OCI-LY1 (cell line): ENCODE results near the gene MGA.

Source experiments
- H2AFZ ChIP-seq: fragments of 200-600 bp; sonication (generic), shearing (Covaris generic); 2 replicates; pipeline ENCODE4 v1.6.0; 2014; ENCODE audit warnings: antibody characterized with exemption, mild to moderate bottlenecking, low read length
- H3F3A ChIP-seq: fragments of 200-600 bp; sonication (generic), shearing (Covaris generic); 2 replicates; pipeline ENCODE4 v1.6.0; 2014; ENCODE audit warnings: mild to moderate bottlenecking, antibody characterized with exemption, low read length, moderate library complexity; ENCODE audit not compliant: insufficient read depth
- H3K27ac ChIP-seq: fragments of 200-600 bp; sonication (generic); 2 replicates; pipeline ENCODE4 v1.5.1; 2014; ENCODE audit warnings: low read length, mixed run types, mild to moderate bottlenecking, low read depth; ENCODE audit not compliant: poor library complexity, severe bottlenecking
- H3K27me3 ChIP-seq: fragments of 200-600 bp; sonication (generic); 2 replicates; pipeline ENCODE4 v1.6.0; 2014; ENCODE audit warnings: antibody characterized with exemption, mild to moderate bottlenecking, low read length, moderate library complexity; ENCODE audit not compliant: insufficient read depth
- H3K36me3 ChIP-seq: fragments of 200-600 bp; sonication (generic); 2 replicates; pipeline ENCODE4 v1.6.1; 2014; ENCODE audit warnings: mild to moderate bottlenecking, antibody characterized with exemption, low read length, moderate library complexity, mixed read lengths; ENCODE audit not compliant: insufficient read depth
- H3K4me1 ChIP-seq: fragments of 200-600 bp; sonication (generic); 2 replicates; pipeline ENCODE4 v1.5.1; 2014; ENCODE audit warnings: mild to moderate bottlenecking, low read length, moderate library complexity; ENCODE audit not compliant: insufficient read depth, severe bottlenecking
- H3K4me2 ChIP-seq: fragments of 200-600 bp; sonication (generic), shearing (Covaris generic); 2 replicates; pipeline ENCODE4 v1.6.1; 2014; ENCODE audit warnings: low read length
- H3K4me3 ChIP-seq: fragments of 200-600 bp; sonication (generic); 2 replicates; pipeline ENCODE4 v1.5.1; 2014; ENCODE audit warnings: low read length, low read depth, mild to moderate bottlenecking, mixed read lengths; ENCODE audit not compliant: poor library complexity, severe bottlenecking
- H3K79me2 ChIP-seq: fragments of 200-600 bp; shearing (Covaris generic); 2 replicates; pipeline ENCODE4 v1.6.1; 2016; ENCODE audit warnings: mixed run types, low read length, mixed read lengths; ENCODE audit not compliant: insufficient read depth
- H3K9ac ChIP-seq: fragments of 200-600 bp; sonication (generic), shearing (Covaris generic); 2 replicates; pipeline ENCODE4 v1.6.1; 2014; ENCODE audit warnings: mild to moderate bottlenecking, low read length, mixed read lengths
- H3K9me2 ChIP-seq: fragments of 200-600 bp; sonication (generic), shearing (Covaris generic); 2 replicates; pipeline ENCODE4 v1.6.1; 2014; ENCODE audit warnings: low read depth, mild to moderate bottlenecking, low read length, mixed read lengths
- H3K9me3 ChIP-seq: fragments of 200-600 bp; shearing (Covaris generic); 2 replicates; pipeline ENCODE4 v1.6.1; 2014; ENCODE audit warnings: low read length, mixed read lengths
- H4K20me1 ChIP-seq: fragments of 200-600 bp; sonication (generic), shearing (Covaris generic); 2 replicates; pipeline ENCODE4 v1.6.0; 2016; ENCODE audit warnings: mild to moderate bottlenecking, low read length; ENCODE audit not compliant: insufficient read depth
- EZH2 ChIP-seq: fragments of 200-600 bp; sonication (generic), shearing (Covaris generic); IDR thresholded peaks from 2 replicates; pipeline ENCODE4 v1.8.0; 2017; ENCODE audit warnings: borderline replicate concordance, mixed run types, mild to moderate bottlenecking, antibody characterized with exemption, low read length, moderate library complexity, mixed read lengths
- TF ChIP-seq, protein P1 (sequence below): fragments of 200-600 bp; sonication (generic), shearing (Covaris generic); IDR thresholded peaks from 2 replicates; pipeline ENCODE4 v1.5.1; 2017; ENCODE audit warnings: mild to moderate bottlenecking, antibody characterized with exemption, low read length, moderate library complexity, mixed read lengths

The MGA gene

DNA sequence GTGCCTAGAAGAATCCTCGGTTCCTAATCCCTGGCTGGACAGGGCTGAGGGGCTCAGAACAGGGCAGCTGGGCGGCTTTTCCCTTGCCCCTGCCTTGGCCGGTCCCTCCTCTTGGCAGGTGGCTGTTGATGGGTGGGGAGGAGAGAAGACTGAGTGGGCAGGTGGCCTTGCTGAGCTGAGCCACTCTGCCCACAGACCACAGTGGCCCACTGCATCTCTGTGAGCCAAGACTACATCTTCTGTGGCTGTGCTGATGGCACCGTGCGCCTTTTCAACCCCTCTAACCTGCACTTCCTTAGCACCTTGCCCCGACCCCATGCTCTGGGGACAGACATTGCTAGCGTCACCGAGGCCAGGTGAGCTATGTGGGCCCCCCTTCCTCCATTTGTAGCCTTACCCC is 153.2 kb downstream of the MGA start:
- Histone ChIP-seq H2AFZ (no peak overlapping the region), H3K4me2 (no peak overlapping the region), H3K27ac (no peak overlapping the region), H3K9me3 (no peaks in the 10 kb centered on the region), H3K9me2 (no peaks in the 10 kb centered on the region), H4K20me1 (no peaks in the 10 kb centered on the region), H3K36me3 (peaks cover 5% of the 10 kb centered on the region; the same call in 1 of the 2 replicates), H3F3A (no peaks in the 10 kb centered on the region), H3K4me3 (no peak overlapping the region), H3K9ac (no peak overlapping the region), H3K79me2 (no peaks in the 10 kb centered on the region), H3K4me1 (peaks cover 21% of the 10 kb centered on the region), H3K27me3 (no peaks in the 10 kb centered on the region)
- TF ChIP-seq EZH2, result no peak
- TF ChIP-seq, protein P1, sequence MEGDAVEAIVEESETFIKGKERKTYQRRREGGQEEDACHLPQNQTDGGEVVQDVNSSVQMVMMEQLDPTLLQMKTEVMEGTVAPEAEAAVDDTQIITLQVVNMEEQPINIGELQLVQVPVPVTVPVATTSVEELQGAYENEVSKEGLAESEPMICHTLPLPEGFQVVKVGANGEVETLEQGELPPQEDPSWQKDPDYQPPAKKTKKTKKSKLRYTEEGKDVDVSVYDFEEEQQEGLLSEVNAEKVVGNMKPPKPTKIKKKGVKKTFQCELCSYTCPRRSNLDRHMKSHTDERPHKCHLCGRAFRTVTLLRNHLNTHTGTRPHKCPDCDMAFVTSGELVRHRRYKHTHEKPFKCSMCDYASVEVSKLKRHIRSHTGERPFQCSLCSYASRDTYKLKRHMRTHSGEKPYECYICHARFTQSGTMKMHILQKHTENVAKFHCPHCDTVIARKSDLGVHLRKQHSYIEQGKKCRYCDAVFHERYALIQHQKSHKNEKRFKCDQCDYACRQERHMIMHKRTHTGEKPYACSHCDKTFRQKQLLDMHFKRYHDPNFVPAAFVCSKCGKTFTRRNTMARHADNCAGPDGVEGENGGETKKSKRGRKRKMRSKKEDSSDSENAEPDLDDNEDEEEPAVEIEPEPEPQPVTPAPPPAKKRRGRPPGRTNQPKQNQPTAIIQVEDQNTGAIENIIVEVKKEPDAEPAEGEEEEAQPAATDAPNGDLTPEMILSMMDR, result no peak

DNA sequence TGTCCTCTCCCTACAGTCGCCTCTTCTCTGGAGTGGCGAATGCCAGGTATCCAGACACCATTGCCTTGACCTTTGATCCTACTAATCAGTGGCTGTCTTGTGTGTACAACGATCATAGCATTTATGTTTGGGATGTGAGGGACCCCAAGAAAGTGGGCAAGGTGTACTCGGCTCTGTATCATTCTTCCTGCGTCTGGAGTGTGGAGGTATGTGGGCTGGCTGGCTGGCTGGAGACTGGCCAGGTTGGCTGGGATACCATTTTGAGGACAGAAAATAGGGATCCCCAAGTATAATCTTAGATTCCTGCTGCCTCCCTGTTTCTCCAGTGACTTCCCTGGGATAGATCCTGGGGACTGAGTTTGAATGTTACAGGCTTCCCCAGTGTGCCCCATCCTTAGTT is 154.3 kb downstream of the MGA start:
- no peaks in the 10 kb centered on the region for H3K27me3 ChIP-seq
- peaks cover 5% of the 10 kb centered on the region; the same call in 1 of the 2 replicates for H3K36me3 ChIP-seq

DNA sequence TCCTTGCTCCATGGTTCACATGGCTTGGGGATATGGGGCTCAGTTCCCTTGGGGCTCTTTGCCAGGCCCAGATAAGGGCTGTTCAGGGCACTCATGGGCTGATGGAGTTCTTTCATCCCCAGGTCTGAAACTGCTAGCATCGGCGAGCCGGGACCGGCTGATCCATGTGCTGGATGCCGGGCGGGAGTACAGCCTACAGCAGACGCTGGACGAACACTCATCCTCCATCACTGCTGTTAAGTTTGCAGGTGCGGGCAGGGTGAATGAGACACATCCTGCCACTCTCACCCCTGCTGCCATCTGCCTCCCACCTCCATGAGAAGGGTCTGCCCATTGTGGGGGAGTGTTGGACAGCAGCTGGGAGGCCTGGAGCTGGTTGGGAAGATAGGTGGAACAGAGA is 156.6 kb downstream of the MGA start:
- Histone ChIP-seq H3K27me3 (no peaks in the 10 kb centered on the region), H3K4me1 (no peaks in the 10 kb centered on the region), H4K20me1 (no peaks in the 10 kb centered on the region), H2AFZ (no peak overlapping the region), H3K4me3 (no peak overlapping the region), H3K9ac (no peak overlapping the region), H3K9me3 (no peaks in the 10 kb centered on the region), H3K4me2 (no peak overlapping the region), H3K36me3 (peaks cover 9% of the 10 kb centered on the region; the same call in 1 of the 2 replicates), H3K9me2 (no peaks in the 10 kb centered on the region), H3F3A (no peaks in the 10 kb centered on the region), H3K27ac (no peak overlapping the region), H3K79me2 (no peaks in the 10 kb centered on the region)
- TF ChIP-seq EZH2, result no peak
- TF ChIP-seq, protein P1, result no peak

More for the DNA sequence above, 154.3 kb downstream of the MGA start:
- TF ChIP-seq, protein P1, result no peak
- TF ChIP-seq EZH2, result no peak
- Histone ChIP-seq H3K27ac (no peak overlapping the region), H3F3A (no peaks in the 10 kb centered on the region), H3K4me2 (no peak overlapping the region), H3K9me2 (no peaks in the 10 kb centered on the region), H3K4me3 (no peak overlapping the region), H3K9ac (no peak overlapping the region), H4K20me1 (no peaks in the 10 kb centered on the region), H3K9me3 (no peaks in the 10 kb centered on the region), H3K4me1 (peaks cover 16% of the 10 kb centered on the region), H3K79me2 (no peaks in the 10 kb centered on the region), H2AFZ (no peak overlapping the region)
